ENCODE measurements around the gene NLRP3. TPM values are rescaled to one million over a fixed set of nuclear protein-coding genes. Genes with fewer than 3 reads are reported as not detected.
"Not testable (repeated sequence)": the region's sequence is repeated elsewhere in the genome, so short reads cannot be mapped to it uniquely, and the experiment has no call there.

NLRP3 gene
- total RNA-seq, 1 experiment from 2014 or later: not detected

DNA sequence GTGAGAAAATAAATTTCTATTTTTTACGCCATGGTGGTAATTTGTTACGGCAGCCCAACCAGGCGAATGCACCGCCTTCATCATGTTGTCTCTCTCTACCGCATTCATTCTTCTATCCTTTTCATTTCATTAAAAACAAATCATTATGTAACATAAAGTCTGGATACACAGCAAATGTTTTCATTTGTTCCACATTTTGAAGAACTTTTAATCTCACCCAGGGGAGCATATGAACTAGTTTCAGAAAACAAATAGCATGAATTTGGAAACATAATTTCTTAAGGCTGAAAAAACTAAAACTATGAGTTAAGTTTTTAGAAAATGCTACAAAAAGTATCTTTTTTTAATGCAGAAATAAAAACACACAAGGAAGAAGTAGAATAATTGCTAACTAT, 53.2 kb downstream of the NLRP3 start:
- Histone ChIP-seq H2AK5ac (ENCODE audit: insufficient read length, low read length) (no peak overlapping the region), H3K23ac (ENCODE audit: insufficient read length, low read depth, low read length) (no peak overlapping the region), H3K4me1 (ENCODE audit: insufficient read depth, low read length) (peaks cover 2% of the 10 kb centered on the region), H3K27me3 (ENCODE audit: insufficient read depth, low read length) (no peaks in the 10 kb centered on the region), H3T11ph (ENCODE audit: low read length) (no peak overlapping the region), H3K18ac (ENCODE audit: insufficient read length, low read depth, low read length) (no peak overlapping the region), H3K23me2 (ENCODE audit: insufficient read length, low read depth, low read length, poor library complexity, severe bottlenecking) (no peaks in the 10 kb centered on the region), H4K91ac (ENCODE audit: insufficient read length, low read depth, low read length) (no peak overlapping the region), H2BK12ac (ENCODE audit: insufficient read length, low read depth, low read length) (no peak overlapping the region), H2BK5ac (ENCODE audit: insufficient read length, low read length) (no peak overlapping the region), H2BK20ac (ENCODE audit: low read depth, low read length, poor library complexity, severe bottlenecking) (no peak overlapping the region), H3K56ac (ENCODE audit: insufficient read length, low read depth, low read length) (no peak overlapping the region), H4K20me1 (ENCODE audit: control insufficient read depth, insufficient read depth, insufficient read length) (no peaks in the 10 kb centered on the region), H2AFZ (ENCODE audit: low read length) (no peak overlapping the region), H3K27ac (ENCODE audit: insufficient read length, low read depth, low read length) (no peak overlapping the region), H3K9me3 (ENCODE audit: control insufficient read depth, low read depth, low read length) (no peaks in the 10 kb centered on the region), H3K14ac (ENCODE audit: insufficient read depth, low read length) (no peak overlapping the region), H2BK120ac (ENCODE audit: low read depth, low read length, poor library complexity, severe bottlenecking) (no peak overlapping the region), H4K8ac (replicated peaks; ENCODE audit: insufficient read length, low read depth, low read length) (no peak overlapping the region), H4K5ac (ENCODE audit: insufficient read length, low read depth, low read length) (no peak overlapping the region), H3K4ac (ENCODE audit: low read depth, low read length) (no peak overlapping the region), H3K79me1 (ENCODE audit: insufficient read depth, low read depth, low read length, poor library complexity, severe bottlenecking) (no peaks in the 10 kb centered on the region), H3K4me2 (ENCODE audit: insufficient read depth, insufficient read length, low read length) (no peak overlapping the region), H3K9ac (ENCODE audit: extremely low read depth, insufficient read length, low read length) (no peak overlapping the region), H3K79me2 (ENCODE audit: insufficient read depth, low read length) (no peaks in the 10 kb centered on the region), H2BK15ac (ENCODE audit: low read depth, low read length) (no peak overlapping the region)
- 100% methylated on average over 1 of the region's 5 CpGs for WGBS (ENCODE audit: extremely low coverage, insufficient read length, low lambda C conversion rate)
- Mint-ChIP-seq H3K4me1 (peaks cover 11 to 17% of the 10 kb centered on the region in 2 experiments), H3K9me3 (no peaks in the 10 kb centered on the region), H3K4me3 (no peak overlapping the region), H3K36me3 (ENCODE audit: insufficient read depth in 1 of 3, low read depth in 3 of 3) (no peaks in the 10 kb centered on the region), H3K27me3 (ENCODE audit: low read depth) (no peaks in the 10 kb centered on the region), H3K27ac (peak overlapping the region in 1 of 3 experiments; percentile 79; a peak in 1 of 7 replicates)
- DNase-seq: no peak
- TF ChIP-seq, protein P1, sequence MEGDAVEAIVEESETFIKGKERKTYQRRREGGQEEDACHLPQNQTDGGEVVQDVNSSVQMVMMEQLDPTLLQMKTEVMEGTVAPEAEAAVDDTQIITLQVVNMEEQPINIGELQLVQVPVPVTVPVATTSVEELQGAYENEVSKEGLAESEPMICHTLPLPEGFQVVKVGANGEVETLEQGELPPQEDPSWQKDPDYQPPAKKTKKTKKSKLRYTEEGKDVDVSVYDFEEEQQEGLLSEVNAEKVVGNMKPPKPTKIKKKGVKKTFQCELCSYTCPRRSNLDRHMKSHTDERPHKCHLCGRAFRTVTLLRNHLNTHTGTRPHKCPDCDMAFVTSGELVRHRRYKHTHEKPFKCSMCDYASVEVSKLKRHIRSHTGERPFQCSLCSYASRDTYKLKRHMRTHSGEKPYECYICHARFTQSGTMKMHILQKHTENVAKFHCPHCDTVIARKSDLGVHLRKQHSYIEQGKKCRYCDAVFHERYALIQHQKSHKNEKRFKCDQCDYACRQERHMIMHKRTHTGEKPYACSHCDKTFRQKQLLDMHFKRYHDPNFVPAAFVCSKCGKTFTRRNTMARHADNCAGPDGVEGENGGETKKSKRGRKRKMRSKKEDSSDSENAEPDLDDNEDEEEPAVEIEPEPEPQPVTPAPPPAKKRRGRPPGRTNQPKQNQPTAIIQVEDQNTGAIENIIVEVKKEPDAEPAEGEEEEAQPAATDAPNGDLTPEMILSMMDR (conservative IDR thresholded peaks at IDR 0.05): no peak

DNA sequence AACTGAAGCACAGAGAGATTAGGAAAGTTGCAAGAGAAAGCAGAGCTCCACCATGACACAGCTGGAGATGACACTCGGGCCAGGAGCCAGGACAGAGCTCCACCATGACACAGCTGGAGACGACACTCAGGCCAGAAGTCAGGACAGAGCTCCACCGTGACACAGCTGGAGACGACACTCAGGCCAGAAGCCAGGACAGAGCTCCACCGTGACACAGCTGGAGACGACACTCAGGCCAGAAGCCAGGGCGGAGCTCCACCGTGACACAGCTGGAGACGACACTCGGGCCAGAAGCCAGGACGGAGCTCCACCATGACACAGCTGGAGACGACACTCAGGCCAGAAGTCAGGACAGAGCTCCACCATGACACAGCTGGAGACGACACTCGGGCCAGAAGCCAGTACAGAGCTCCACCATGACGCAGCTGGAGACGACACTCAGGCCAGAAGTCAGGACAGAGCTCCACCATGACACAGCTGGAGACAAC, 55.0 kb downstream of the NLRP3 start:
- not testable (repeated sequence) for H2AK5ac ChIP-seq (ENCODE audit: insufficient read length, low read length); H3T11ph ChIP-seq (ENCODE audit: low read length); H2BK20ac ChIP-seq (ENCODE audit: low read depth, low read length, poor library complexity, severe bottlenecking); H3K4me1 ChIP-seq (ENCODE audit: insufficient read depth, low read length); DNase-seq; H3K27me3 Mint-ChIP-seq (ENCODE audit: low read depth); H3K56ac ChIP-seq (ENCODE audit: insufficient read length, low read depth, low read length); H3K18ac ChIP-seq (ENCODE audit: insufficient read length, low read depth, low read length); H4K91ac ChIP-seq (ENCODE audit: insufficient read length, low read depth, low read length); H4K8ac ChIP-seq (replicated peaks; ENCODE audit: insufficient read length, low read depth, low read length); H3K4ac ChIP-seq (ENCODE audit: low read depth, low read length); H3K27me3 ChIP-seq (ENCODE audit: insufficient read depth, low read length); H3K23ac ChIP-seq (ENCODE audit: insufficient read length, low read depth, low read length); H2AFZ ChIP-seq (ENCODE audit: low read length); H4K20me1 ChIP-seq (ENCODE audit: control insufficient read depth, insufficient read depth, insufficient read length); H2BK12ac ChIP-seq (ENCODE audit: insufficient read length, low read depth, low read length); H4K5ac ChIP-seq (ENCODE audit: insufficient read length, low read depth, low read length); H3K27ac Mint-ChIP-seq; H3K9me3 ChIP-seq (ENCODE audit: control insufficient read depth, low read depth, low read length); H2BK15ac ChIP-seq (ENCODE audit: low read depth, low read length); H2BK120ac ChIP-seq (ENCODE audit: low read depth, low read length, poor library complexity, severe bottlenecking); H3K23me2 ChIP-seq (ENCODE audit: insufficient read length, low read depth, low read length, poor library complexity, severe bottlenecking); H3K79me1 ChIP-seq (ENCODE audit: insufficient read depth, low read depth, low read length, poor library complexity, severe bottlenecking); H3K14ac ChIP-seq (ENCODE audit: insufficient read depth, low read length); H3K79me2 ChIP-seq (ENCODE audit: insufficient read depth, low read length); H2BK5ac ChIP-seq (ENCODE audit: insufficient read length, low read length); H3K4me3 Mint-ChIP-seq; H3K9ac ChIP-seq (ENCODE audit: extremely low read depth, insufficient read length, low read length); H3K4me2 ChIP-seq (ENCODE audit: insufficient read depth, insufficient read length, low read length); H3K27ac ChIP-seq (ENCODE audit: insufficient read length, low read depth, low read length)
- Mint-ChIP-seq H3K36me3 (ENCODE audit: insufficient read depth in 1 of 3, low read depth in 3 of 3) (peaks cover 7 to 11% (median 10%) of the 10 kb centered on the region in 3 experiments; a peak in 6 of 7 replicates), H3K4me1 (peaks cover 14 to 19% of the 10 kb centered on the region in 2 experiments), H3K9me3 (peaks cover 14% of the 10 kb centered on the region in 2 experiments)
- no CpG with 5 or more reads among the region's 16 CpGs for WGBS (ENCODE audit: extremely low coverage, insufficient read length, low lambda C conversion rate)

Measured in H9 (cell line).